ENCODE data around the gene ZNF274. TPM values are rescaled to one million over a fixed set of nuclear protein-coding genes. Genes with fewer than 3 reads are reported as not detected.

Gene ZNF274
- total RNA-seq = 13.3 and 23.0 TPM in 2 replicates

DNA sequence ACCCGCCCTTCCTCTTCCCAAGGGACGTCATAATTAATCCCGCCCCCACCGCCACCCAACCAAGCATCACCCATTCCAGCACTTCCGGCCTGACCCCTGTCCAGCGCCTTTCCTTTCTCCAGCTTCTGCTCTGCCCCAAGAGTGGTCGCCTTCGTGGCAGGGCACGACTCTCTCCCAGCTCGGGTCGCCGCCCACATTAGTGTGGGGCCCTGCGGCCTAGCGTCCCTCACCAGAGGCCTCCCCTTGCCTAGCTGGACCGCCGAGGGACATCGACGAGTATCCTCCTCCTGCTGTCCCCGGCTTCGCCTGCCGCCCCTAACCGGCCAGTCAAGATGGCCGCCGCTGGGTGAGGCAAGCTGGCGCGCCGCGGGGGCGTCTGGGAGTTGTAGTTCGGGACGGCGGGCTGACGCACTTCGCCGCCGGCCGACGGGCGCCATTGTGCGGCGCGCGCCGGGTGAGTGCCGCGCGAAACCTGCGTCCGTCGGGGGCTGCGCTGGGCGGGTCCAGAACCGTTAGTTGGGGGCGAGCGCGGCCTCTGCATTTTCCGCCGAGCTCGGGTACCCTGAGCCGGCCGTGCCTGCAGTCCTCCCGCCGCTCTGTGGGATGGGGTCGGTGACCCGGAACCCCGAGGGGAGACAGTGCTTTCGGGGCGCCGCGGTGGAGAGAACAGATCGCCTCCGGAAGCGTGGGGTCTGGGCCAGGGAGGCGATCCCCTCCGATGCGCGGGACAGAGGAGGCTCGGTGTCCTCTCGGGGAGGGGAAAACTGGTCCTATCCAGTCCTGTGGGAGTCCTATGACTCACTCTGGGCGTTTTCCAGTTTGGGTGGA, at the start of gene ZNF274:
Gene ZNF274, plus strand, starts transcription at position 73 of the 828 bp plus-strand sequence. CDS start 905 bp downstream, outside the sequence.

DNA sequence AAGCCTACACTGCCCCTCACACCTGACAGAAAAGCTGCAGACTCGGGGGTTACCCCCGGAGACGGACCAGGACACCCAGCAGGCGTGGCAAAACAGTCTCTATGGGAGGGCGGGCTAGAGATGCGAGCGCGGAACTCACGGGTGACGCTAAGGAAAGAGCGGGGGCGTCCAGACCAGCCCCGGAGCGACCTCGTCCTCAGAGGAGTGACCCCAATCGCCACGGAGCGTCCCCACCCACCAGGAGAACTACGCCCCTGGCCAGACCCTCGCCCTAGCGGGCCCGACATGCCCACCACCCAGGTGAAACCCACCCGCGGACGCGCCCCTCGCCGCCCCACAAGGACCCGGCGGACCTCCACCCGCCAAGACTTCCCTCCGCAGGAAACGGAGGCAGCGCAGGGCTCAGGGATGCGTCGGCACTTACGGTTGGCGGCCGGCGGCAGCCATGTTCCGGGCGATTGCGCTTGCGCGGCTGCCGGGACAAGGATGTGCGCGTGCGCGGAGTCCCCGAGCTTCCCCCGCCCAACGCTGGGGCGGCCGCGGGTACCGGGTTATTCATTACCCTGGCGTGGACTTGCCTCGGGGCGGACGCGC, 32.4 kb upstream of the ZNF274 start, which contains the start of gene ZNF329:
Gene ZNF329, minus strand, starts transcription at position 462 of the 594 bp plus-strand sequence. CDS start 21,286 bp downstream, outside the sequence.

DNA sequence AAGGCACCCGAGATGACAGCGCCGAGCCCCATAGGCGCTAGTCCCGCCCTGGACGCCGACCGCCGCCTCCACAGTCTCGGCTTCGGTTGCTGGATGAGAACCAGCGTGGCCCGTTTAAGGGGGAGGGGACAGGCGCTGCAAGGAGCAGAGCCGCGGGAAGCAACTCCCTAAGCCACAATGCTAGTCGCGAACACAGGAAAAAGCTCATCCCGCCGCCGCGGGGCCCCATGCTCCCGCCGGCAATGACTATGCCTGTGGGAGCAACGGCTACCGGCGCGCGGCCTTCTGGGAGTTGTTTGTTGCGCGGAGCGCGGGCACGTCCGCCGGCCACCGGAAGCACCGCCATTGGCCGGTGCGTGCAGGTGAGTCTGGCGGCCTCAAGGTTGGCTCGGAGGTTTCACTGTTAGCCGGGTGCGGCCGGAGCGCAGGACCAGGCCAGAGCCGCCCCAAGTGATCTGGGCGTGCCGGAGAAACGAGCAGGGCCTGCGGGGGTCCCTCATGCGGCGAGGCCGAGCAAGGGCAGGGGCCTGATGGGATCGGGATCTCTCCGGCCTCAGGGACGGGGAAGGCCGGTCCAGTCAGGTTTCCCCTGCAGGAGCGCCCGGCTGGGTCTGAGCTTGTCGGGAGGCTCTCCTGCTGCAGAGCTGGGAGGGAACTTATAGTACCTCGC, 45.9 kb downstream of the ZNF274 start, which contains the start of gene ZNF544:
Gene ZNF544, plus strand, starts transcription at position 330 of the 670 bp plus-strand sequence. CDS start 15,110 bp downstream, outside the sequence.

Other genes with a start within 250 kb of the ZNF274 start
- 3.1 and 8.8 TPM in 2 replicates for gene ZNF418, start 247.7 kb upstream of the ZNF274 start, total RNA-seq
- 3.6 and 4.1 TPM in 2 replicates for gene ZNF256, start 235.4 kb upstream of the ZNF274 start, total RNA-seq
- gene C19orf18, start 208.5 kb upstream of the ZNF274 start, total RNA-seq = 0.09 and 0.18 TPM in 2 replicates
- 7.0 and 11.6 TPM in 2 replicates for gene ZNF606, start 180.2 kb upstream of the ZNF274 start, total RNA-seq
- not detected in 2 replicates for gene ZSCAN1, start 149.0 kb upstream of the ZNF274 start, total RNA-seq
- gene ZNF135, start 123.8 kb upstream of the ZNF274 start, total RNA-seq = 0.18 and 1.6 TPM in 2 replicates
- 3.5 and 22.2 TPM in 2 replicates for gene ZSCAN18, start 84.8 kb upstream of the ZNF274 start, total RNA-seq
- 8.6 and 10.1 TPM in 2 replicates for gene ZNF329, start 32.3 kb upstream of the ZNF274 start, total RNA-seq
- 45.2 and 54.2 TPM in 2 replicates for gene ZNF544, start 45.9 kb downstream of the ZNF274 start, total RNA-seq
- gene ZNF8, start 95.9 kb downstream of the ZNF274 start, total RNA-seq = 3.1 and 4.0 TPM in 2 replicates
- 17.5 and 22.8 TPM in 2 replicates for gene ERVK3-1, start 122.3 kb downstream of the ZNF274 start, total RNA-seq
- 1.9 and 2.7 TPM in 2 replicates for gene ZSCAN22, start 143.9 kb downstream of the ZNF274 start, total RNA-seq
- 6.0 and 10.4 TPM in 2 replicates for gene A1BG, start 170.4 kb downstream of the ZNF274 start, total RNA-seq
- 0.81 and 1.1 TPM in 2 replicates for gene ZNF497, start 179.7 kb downstream of the ZNF274 start, total RNA-seq
- gene ZNF837, start 198.0 kb downstream of the ZNF274 start, total RNA-seq = 0.66 and 1.2 TPM in 2 replicates
- 2,645 and 2,757 TPM in 2 replicates for gene RPS5, start 204.2 kb downstream of the ZNF274 start, total RNA-seq
- gene RNF225, start 212.6 kb downstream of the ZNF274 start, total RNA-seq = 0.09 TPM in 1 of 2 replicates, not detected in the other
- gene ZNF584, start 225.6 kb downstream of the ZNF274 start, total RNA-seq = 12.2 and 13.4 TPM in 2 replicates

Measured in endothelial cell of coronary artery (primary cell).